Activated T-cell treated with anti-CD3 and anti-CD28 coated beads, Interleukin-2, amount 50 U/mL, for 4 hours (primary cell): ENCODE data around the gene AAGAB. TPM values are rescaled to one million over a fixed set of nuclear protein-coding genes. Genes with fewer than 3 reads are reported as not detected.

ENCODE experiments used
- ATAC-seq, 2 donors: fragments of 200-7000 bp; cut with Tn5 transposase; one replicate each; pipeline ENCODE4 v1.10.0; 2021
- DNase-seq: peaks from one replicate; pipeline ENCODE4 v3.0.0-alpha.2; 2020
- H3K27me3 Mint-ChIP-seq: one replicate; pipeline ENCODE4 v1.8.0; 2021; ENCODE audit warnings: low read depth, mixed read lengths
- H3K36me3 Mint-ChIP-seq: one replicate; pipeline ENCODE4 v1.8.0; 2022; ENCODE audit warnings: mixed read lengths; ENCODE audit not compliant: insufficient read depth
- H3K4me1 Mint-ChIP-seq: one replicate; pipeline ENCODE4 v1.8.0; 2021; ENCODE audit warnings: low read depth, mixed read lengths
- H3K4me3 Mint-ChIP-seq: one replicate; pipeline ENCODE4 v1.8.0; 2021; ENCODE audit warnings: mild to moderate bottlenecking, moderate library complexity, mixed read lengths
- H3K9me3 Mint-ChIP-seq: one replicate; pipeline ENCODE4 v1.8.0; 2021; ENCODE audit warnings: mixed read lengths
- total RNA-seq, 3 donors: library from RNA; stranded (reverse); gene quantifications; one replicate each; pipeline ENCODE4 v1.2.1, GENCODE V29; 2021

Gene AAGAB
- total RNA-seq, 3 donors from 2014 or later, result 46.7 to 50.2 (median 48.5) TPM

DNA sequence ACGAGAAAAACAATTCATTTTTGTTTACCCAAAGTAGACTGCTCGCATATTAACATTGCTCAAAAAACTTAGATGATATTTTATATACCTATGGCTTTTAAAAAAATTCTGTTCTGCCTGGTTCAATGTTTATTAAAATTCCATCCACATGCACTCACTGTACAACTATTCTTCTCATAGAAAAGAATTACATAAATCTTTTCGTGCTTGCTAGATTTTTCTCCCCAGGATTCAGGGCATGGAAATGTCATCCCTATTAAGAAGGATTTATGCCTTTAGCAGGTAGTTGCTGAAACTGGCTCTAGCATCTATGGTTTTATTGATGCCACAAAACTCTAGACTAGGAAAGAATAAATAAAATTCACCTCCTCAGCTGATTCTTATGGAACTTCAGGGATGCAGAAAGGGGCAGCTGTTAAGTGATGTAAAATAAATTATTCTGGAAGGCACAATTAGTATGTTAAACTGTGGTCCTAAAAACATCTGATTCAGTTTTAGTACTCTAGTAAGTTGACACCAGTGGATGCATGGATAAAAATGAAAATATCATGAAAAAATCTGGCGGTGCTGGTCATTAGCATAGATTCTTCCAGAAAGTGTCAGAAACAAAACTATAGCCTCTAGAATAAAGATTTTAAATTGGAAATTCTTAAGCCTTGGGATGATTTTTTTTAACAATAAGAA, 41.6 kb downstream of the AAGAB start:
- Mint-ChIP-seq H3K4me3 (no peak overlapping the region), H3K9me3 (no peaks in the 10 kb centered on the region), H3K27me3 (no peaks in the 10 kb centered on the region), H3K36me3 (peaks cover 25% of the 10 kb centered on the region), H3K4me1 (peaks cover 3% of the 10 kb centered on the region)
- ATAC-seq, result no peak
- no peak for DNase-seq

- Mint-ChIP-seq H3K9me3 (no peaks in the 10 kb centered on the region), H3K27me3 (no peaks in the 10 kb centered on the region), H3K36me3 (peaks cover 26% of the 10 kb centered on the region), H3K4me1 (peaks cover 2% of the 10 kb centered on the region), H3K4me3 (no peak overlapping the region)
- DNase-seq (no peak), ATAC-seq (no peak)
Observed at GRCh38 chr15:67210555-67211168, 43.8 kb downstream of the AAGAB start.

- H3K4me1 Mint-ChIP-seq, result peaks cover 2% of the 10 kb centered on the region
- no peak overlapping the region for H3K4me3 Mint-ChIP-seq
- DNase-seq (no peak), ATAC-seq (no peak)
- peaks cover 37% of the 10 kb centered on the region for H3K36me3 Mint-ChIP-seq
- no peaks in the 10 kb centered on the region for H3K27me3 Mint-ChIP-seq
- no peaks in the 10 kb centered on the region for H3K9me3 Mint-ChIP-seq
Observed at GRCh38 chr15:67208396-67208795, 46.1 kb downstream of the AAGAB start.

DNA sequence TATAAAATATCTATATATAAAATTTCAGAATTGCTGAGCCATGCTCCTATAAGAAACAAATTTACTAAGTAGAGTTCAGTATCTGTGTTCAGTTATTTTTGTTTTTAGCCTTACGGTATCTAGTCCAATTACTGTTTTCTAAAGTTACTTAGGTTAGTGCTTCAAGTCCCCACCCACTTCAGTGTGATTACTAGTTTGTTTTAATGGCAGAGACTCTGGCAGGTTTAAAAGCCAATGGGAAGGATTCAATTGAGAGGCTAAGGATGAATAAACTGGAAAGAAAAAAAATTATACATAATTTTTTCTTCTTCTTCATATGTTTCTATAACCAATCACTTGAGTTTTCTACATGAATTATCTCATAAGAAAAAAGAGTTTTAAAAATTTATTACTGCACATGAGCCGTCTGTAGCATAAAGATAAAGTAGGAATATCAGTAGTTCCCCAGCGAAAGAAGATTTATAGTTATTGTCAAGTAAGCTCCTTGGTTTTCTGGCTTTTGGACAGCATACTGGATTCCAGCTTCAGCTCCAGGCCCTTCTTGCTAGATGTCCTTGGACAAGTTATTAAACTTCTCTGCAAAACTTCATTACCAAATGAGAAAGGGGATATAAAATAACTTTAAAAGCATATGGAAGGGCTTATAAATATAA, 46.8 kb downstream of the AAGAB start:
- Mint-ChIP-seq H3K9me3 (no peaks in the 10 kb centered on the region), H3K4me3 (no peak overlapping the region), H3K27me3 (no peaks in the 10 kb centered on the region), H3K36me3 (peaks cover 42% of the 10 kb centered on the region), H3K4me1 (peaks cover 2% of the 10 kb centered on the region)
- ATAC-seq, result no peak
- no peak for DNase-seq

- H3K4me1 Mint-ChIP-seq, result peaks cover 10% of the 10 kb centered on the region
- H3K36me3 Mint-ChIP-seq, result peaks cover 52% of the 10 kb centered on the region
- no peak for ATAC-seq
Observed at GRCh38 chr15:67202991-67203390, 51.5 kb downstream of the AAGAB start.

DNA sequence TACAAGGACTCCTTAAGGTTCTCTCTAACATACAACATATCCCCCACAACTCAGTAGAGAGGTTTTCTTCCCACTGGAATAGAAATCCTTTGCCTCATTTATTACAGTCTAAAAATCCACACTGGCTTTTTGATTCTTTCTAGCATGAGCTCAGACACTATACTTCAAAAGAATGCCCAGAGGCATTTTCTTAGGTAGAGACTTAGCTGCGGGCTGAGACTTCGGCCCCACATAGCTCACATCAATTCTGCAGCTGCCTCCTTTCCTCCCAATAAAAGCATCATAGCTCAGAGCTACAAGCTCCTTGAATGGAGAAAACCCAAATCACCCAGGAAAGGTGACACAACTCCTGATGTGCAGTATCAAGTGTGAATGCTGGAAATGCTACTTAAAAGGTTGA, 52.4 kb downstream of the AAGAB start:
- H3K4me3 Mint-ChIP-seq, result no peak overlapping the region
- no peaks in the 10 kb centered on the region for H3K27me3 Mint-ChIP-seq
- peaks cover 51% of the 10 kb centered on the region for H3K36me3 Mint-ChIP-seq
- ATAC-seq (no peak), DNase-seq (no peak)
- peaks cover 12% of the 10 kb centered on the region for H3K4me1 Mint-ChIP-seq
- H3K9me3 Mint-ChIP-seq, result no peaks in the 10 kb centered on the region

More at GRCh38 chr15:67202991-67203390, 51.5 kb downstream of the AAGAB start:
- no peaks in the 10 kb centered on the region for H3K27me3 Mint-ChIP-seq
- H3K9me3 Mint-ChIP-seq, result no peaks in the 10 kb centered on the region
- no peak overlapping the region for H3K4me3 Mint-ChIP-seq
- DNase-seq, result no peak

DNA sequence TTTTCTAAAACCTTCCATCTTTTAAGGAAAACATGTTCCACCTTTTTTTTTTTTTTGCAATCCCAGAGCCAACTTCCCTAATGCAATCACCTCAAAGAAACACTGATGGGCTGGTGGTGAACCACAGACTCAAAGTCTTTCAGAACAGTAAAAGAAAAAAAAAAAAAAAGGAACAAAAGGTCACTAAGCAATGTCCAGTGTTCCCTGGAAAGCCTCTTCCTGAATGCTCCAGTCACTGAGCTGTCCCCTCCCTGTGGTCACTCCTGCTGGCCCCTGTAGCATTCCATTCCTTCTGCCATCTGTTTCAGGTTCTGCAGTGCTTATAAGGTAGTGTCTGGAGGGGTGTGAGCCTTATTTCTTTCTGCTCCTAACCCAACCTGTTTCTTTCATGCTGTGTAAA, 53.3 kb downstream of the AAGAB start:
- Mint-ChIP-seq H3K9me3 (no peaks in the 10 kb centered on the region), H3K4me3 (no peak overlapping the region), H3K4me1 (peaks cover 12% of the 10 kb centered on the region), H3K27me3 (no peaks in the 10 kb centered on the region), H3K36me3 (peaks cover 54% of the 10 kb centered on the region)
- ATAC-seq, result no peak
- no peak for DNase-seq

GRCh38 chr15:67199881-67200763, 54.3 kb downstream of the AAGAB start:
- DNase-seq, result no peak
- Mint-ChIP-seq H3K4me1 (peaks cover 12% of the 10 kb centered on the region), H3K4me3 (no peak overlapping the region), H3K9me3 (no peaks in the 10 kb centered on the region), H3K27me3 (no peaks in the 10 kb centered on the region), H3K36me3 (peaks cover 49% of the 10 kb centered on the region)
- ATAC-seq, result no peak

DNA sequence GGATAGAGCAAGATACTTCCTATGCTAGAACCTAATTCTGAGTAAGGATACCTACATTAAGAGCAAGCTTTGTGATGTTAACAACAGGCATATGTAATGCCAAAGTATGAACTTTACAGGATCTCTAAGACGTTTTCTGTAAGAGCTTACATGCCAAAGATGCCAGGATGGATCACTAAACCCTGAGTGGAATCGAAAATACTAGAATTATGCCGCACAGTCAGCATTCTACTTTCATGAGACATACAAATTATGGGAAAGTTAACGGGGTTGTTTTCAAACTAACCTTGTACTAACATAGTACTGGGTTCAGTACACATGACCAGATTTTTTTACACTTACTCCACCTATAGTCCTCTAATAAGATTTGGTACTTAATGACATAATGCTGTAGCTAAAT, 55.1 kb downstream of the AAGAB start:
- Mint-ChIP-seq H3K27me3 (no peaks in the 10 kb centered on the region), H3K4me3 (no peak overlapping the region), H3K9me3 (no peaks in the 10 kb centered on the region), H3K36me3 (peaks cover 47% of the 10 kb centered on the region), H3K4me1 (peaks cover 12% of the 10 kb centered on the region)
- DNase-seq (no peak), ATAC-seq (no peak)

DNA sequence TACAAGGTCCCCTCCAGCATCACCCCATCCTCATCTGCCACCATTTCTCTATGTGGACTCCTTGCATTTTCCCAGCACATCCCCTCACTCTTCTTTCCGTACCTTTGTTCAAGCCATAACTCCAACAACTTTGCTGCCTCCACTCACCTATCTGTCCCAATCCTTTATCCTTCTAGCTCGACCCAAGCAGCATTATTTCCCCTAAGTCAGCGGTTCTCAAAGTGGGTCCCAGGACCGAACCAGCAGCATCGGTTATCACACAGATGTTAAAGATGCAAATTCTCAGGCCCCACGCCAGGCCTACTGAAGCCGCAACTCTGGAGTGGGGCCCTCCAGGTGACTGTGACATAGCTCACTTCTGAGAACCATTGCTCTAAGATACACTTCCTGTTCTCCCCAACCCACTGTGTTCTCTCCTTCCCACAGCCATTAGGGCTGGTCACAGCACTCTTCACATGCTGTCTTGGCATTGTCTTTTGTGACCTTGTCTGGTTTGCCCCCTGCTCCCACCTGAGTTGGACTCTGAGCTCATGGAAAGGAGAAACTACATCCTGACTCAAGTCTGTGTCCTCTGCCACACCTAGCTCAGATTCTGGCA, 56.2 kb downstream of the AAGAB start:
- ATAC-seq, result peak; percentile 37 to 55
- peaks cover 50% of the 10 kb centered on the region for H3K36me3 Mint-ChIP-seq
- no peak for DNase-seq
- no peaks in the 10 kb centered on the region for H3K9me3 Mint-ChIP-seq
- H3K27me3 Mint-ChIP-seq, result no peaks in the 10 kb centered on the region
- H3K4me3 Mint-ChIP-seq, result no peak overlapping the region
- H3K4me1 Mint-ChIP-seq, result peaks cover 12% of the 10 kb centered on the region

DNA sequence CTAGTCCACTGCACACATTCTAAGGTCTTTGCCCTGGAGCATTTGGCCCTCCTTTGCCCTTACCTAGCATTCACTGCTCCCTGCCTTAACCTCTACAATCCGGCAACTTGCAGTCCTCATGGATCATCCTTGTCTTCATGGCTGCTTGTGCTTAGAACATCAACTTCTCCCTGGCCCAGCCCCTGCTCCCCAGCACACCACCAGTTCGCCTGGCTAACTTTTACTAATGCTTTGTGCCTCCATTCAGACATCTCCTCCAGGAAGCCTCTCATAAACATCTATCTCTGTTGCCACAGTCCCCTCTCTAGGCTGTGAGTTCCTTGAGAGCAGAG, 57.1 kb downstream of the AAGAB start:
- DNase-seq (no peak), ATAC-seq (no peak)
- Mint-ChIP-seq H3K36me3 (peaks cover 48% of the 10 kb centered on the region), H3K9me3 (no peaks in the 10 kb centered on the region), H3K4me3 (no peak overlapping the region), H3K4me1 (peaks cover 12% of the 10 kb centered on the region), H3K27me3 (no peaks in the 10 kb centered on the region)

DNA sequence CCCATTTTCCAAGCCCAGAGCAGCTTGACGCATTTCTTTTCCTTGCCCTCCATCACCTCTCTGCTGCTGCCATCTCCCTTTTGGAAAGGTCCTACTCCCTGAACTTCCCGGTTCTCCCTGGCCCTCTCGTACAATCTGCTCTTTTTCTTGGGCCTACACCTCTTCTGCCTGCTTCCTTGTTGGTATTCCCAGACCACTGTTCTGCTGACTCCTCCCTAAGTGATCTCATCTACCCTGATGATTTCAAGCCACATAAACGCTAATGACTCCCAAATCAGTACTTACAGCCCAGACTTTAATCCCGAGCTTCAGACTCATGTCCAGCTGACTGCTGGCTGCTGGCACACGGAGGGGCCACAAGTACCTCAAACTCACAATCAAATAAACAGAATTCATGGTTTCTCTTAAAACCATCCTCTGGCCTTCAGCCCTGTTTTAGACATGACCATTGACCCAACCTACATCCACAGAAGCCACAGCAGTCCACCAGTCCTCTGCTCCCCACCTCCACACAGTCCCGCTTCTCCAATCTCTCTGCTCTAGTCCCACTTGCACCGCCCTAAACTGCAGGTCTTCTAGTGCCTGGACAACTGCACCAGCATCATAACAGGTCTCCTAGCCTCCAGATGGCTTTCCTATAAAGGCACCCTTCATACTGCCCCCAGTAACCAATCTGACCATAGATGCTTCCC, 57.6 kb downstream of the AAGAB start:
- H3K27me3 Mint-ChIP-seq, result no peaks in the 10 kb centered on the region
- ATAC-seq (no peak), DNase-seq (no peak)
- H3K36me3 Mint-ChIP-seq, result peaks cover 50% of the 10 kb centered on the region
- no peaks in the 10 kb centered on the region for H3K9me3 Mint-ChIP-seq
- peaks cover 12% of the 10 kb centered on the region for H3K4me1 Mint-ChIP-seq
- H3K4me3 Mint-ChIP-seq, result no peak overlapping the region

DNA sequence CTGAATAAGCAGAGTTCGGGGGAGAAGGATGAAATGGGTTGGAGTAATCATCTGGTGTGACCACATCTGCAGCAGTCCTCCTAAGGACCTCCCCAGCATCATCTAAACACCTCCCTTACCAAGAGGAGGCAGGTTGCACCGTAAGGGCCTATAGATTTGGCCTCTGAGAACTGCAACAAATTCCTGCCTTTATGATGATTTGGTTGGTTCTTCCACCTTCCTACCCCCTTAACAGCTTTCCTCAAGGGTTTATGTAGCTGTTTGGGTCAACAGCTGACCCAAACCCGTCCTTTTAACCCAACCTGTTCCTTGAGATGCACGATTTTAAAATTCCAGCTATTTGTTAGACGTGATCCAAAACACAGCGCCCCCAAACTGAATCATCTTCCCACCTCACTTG, 58.2 kb downstream of the AAGAB start:
- peaks cover 45% of the 10 kb centered on the region for H3K36me3 Mint-ChIP-seq
- no peaks in the 10 kb centered on the region for H3K27me3 Mint-ChIP-seq
- H3K4me1 Mint-ChIP-seq, result peaks cover 12% of the 10 kb centered on the region
- DNase-seq (no peak), ATAC-seq (no peak)
- H3K9me3 Mint-ChIP-seq, result no peaks in the 10 kb centered on the region
- no peak overlapping the region for H3K4me3 Mint-ChIP-seq
